Activated CD4-positive, alpha-beta T cell treated with anti-CD3 and anti-CD28 coated beads for 24 hours (primary cell): ENCODE measurements around the gene TSPAN2.
"Not testable (repeated sequence)": the region's sequence is repeated elsewhere in the genome, so short reads cannot be mapped to it uniquely, and the experiment has no call there.

ENCODE experiments used
- DNase-seq, 2 donors: peaks; one replicate each; pipeline ENCODE4 v3.0.0-alpha.2; 2020; ENCODE audit warnings: low read depth in 2 of 2

The TSPAN2 gene

GRCh38 chr1:115036814-115037507, 52.3 kb downstream of the TSPAN2 start:
- no peak for DNase-seq

GRCh38 chr1:115035652-115036051, 53.7 kb downstream of the TSPAN2 start:
- DNase-seq, result no peak

GRCh38 chr1:115031595-115031994, 57.7 kb downstream of the TSPAN2 start:
- no peak for DNase-seq

- DNase-seq, result no peak
Measured at GRCh38 chr1:115029526-115029925, 59.8 kb downstream of the TSPAN2 start, which contains the start of gene TSHB. Gene TSHB, plus strand, starts transcription at chr1:115029826. Its CDS starts 3,537 bp downstream, at chr1:115033363.

DNA sequence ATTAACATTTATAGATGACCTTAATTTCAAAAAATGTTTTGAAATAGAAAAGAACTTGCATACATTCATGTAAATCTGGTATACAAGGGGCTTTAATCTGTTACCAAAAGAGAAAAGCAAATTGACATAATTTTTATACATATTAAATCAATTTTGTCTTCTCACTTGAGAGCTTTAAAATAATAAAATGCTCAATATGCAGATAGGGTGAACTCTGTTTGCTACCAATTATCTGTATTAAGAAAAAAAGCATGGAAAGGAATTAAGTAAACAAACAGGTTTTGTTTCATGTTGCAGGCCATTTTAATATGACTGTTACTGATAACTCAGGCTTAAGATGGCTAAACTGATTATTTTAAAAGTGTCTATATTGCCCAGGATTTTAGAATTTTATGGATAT, 65.7 kb downstream of the TSPAN2 start:
- DNase-seq, result no peak

- no peak for DNase-seq
Measured at GRCh38 chr1:115021145-115021544, 68.2 kb downstream of the TSPAN2 start.

DNA sequence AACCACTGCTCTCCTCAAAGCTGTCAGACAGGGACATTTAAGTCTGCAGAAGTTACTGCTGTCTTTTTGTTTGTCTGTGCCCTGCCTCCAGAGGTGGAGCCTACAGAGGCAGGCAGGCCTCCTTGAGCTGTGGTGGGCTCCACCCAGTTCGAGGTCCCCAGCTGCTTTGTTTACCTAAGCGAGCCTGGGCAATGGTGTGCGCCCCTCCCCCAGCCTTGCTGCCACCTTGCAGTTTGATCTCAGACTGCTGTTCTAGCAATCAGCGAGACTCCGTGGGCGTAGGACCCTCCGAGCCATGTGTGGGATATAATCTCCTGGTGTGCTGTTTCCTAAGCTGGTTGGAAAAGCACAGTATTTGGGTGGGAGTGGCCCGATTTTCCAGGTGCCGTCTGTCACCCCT, 69.8 kb downstream of the TSPAN2 start:
- DNase-seq, result not testable (repeated sequence)

- DNase-seq, result no peak
Measured at GRCh38 chr1:115013792-115014191, 75.5 kb downstream of the TSPAN2 start.

GRCh38 chr1:115012434-115012833, 76.9 kb downstream of the TSPAN2 start:
- DNase-seq, result no peak

- DNase-seq, result no peak
Measured at GRCh38 chr1:115012006-115012405, 77.3 kb downstream of the TSPAN2 start.

GRCh38 chr1:115006191-115006590, 83.1 kb downstream of the TSPAN2 start:
- DNase-seq, result no peak
